ENCODE results near the gene PPP6C. TPM values are rescaled to one million over a fixed set of nuclear protein-coding genes. Genes with fewer than 3 reads are reported as not detected.
"Not testable (repeated sequence)": the region's sequence is repeated elsewhere in the genome, so short reads cannot be mapped to it uniquely, and the experiment has no call there.

Gene PPP6C
- 33.2 TPM for polyA plus RNA-seq (2013)

- Histone ChIP-seq H3K9me3 (ENCODE audit: control extremely low read depth in 1 of 5, control insufficient read depth in 4 of 5, insufficient read depth in 2 of 5, low read depth in 1 of 5, low read length in 4 of 5) (no peaks in the 10 kb centered on the region), H3K36me3 (ENCODE audit: control insufficient read depth in 4 of 4, insufficient read depth in 4 of 4, low read length in 3 of 4) (peaks cover 0 to 2% (median 0%) of the 10 kb centered on the region in 4 experiments), H3K27me3 (replicated peaks in 2 of 5; ENCODE audit: control insufficient read depth in 4 of 5, insufficient read depth in 5 of 5, low read length in 4 of 5) (no peaks in the 10 kb centered on the region), H3K4me3 (ENCODE audit: control insufficient read depth in 1 of 7, extremely low read depth in 1 of 7, insufficient read depth in 4 of 7, low read depth in 2 of 7, low read length in 6 of 7) (peak within 1 kb of the TSS; percentile 90 to 99 (median 93)), H3K4me1 (ENCODE audit: control extremely low read depth in 1 of 4, control insufficient read depth in 4 of 4, insufficient read depth in 4 of 4, low read length in 3 of 4) (peaks cover 9 to 29% (median 19%) of the 10 kb centered on the region in 4 experiments), H3K27ac (ENCODE audit: insufficient read depth in 1 of 2, low read depth in 1 of 2, low read length in 2 of 2, poor library complexity in 1 of 2, severe bottlenecking in 2 of 2) (peak within 1 kb of the TSS; percentile 95 to 98)
- DNase-seq: peak; percentile 97 to 99 (median 99)
- CTCF ChIA-PET: interaction anchor here (0.7 to 1.4 kb wide), 7 partner anchors 11 to 419 kb away, joined by 3 to 5 read pairs (median 3); partner anchors contain the start of gene NR6A1
- under 1% methylated on average over 67 of the region's 82 CpGs for WGBS (ENCODE audit: insufficient coverage)
- POLR2A ChIA-PET: interaction anchor here (1.2 kb wide), 1 partner anchor 9 kb away, joined by 3 read pairs; no protein-coding TSS in a partner anchor
Observed at GRCh38 chr9:125189361-125190289, at the start of gene PPP6C. PPP6C (minus strand) TSS chr9:125189803; CDS start chr9:125189718, 85 bp downstream.

GRCh38 chr9:125238915-125239446, 49.4 kb upstream of the PPP6C start:
- 97% methylated on average over 9 of the region's 14 CpGs for WGBS (ENCODE audit: insufficient coverage)
- ChIA-PET POLR2A (interaction anchor here (1.5 kb wide), 1 partner anchor 20 kb away, joined by 5 read pairs; no protein-coding TSS in a partner anchor), CTCF (no interaction called here)

DNA sequence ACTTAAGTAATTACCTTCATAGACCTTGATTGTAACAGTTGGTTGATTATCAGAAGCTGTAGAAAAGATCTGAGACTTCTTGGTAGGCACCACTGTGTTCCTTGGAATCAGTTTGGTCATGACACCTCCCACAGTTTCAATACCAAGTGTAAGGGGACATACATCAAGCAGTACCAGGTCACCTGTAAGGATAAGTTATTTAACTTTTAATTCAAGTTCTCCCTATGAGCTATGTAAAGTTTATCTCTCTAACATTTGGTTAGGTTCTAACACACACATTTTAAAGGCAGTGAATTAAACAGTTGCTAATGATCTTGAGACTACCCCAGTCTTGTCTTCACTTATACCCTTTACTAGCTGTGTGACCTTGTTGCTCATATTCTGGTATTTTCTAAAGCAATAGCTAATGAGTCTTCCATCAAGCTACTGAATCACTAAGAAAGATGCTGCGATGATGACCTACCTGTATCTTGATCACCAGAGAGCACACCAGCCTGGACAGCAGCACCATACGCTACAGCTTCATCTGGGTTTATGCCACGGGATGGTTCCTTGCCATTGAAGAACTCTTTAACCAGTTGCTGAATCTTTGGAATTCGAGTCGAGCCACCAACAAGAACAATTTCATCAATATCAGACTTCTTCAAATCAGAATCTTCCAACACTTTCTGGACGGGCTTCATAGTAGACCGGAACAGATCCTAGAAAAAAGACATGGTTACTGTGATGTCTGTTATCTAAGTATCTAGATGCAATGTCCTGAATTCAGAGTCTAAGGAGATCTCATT, 48.7 kb upstream of the PPP6C start:
- Histone ChIP-seq H3K27ac (ENCODE audit: insufficient read depth in 1 of 2, low read depth in 1 of 2, low read length in 2 of 2, poor library complexity in 1 of 2, severe bottlenecking in 2 of 2) (peak overlapping the region in 1 of 2 experiments; percentile 99), H3K9me3 (ENCODE audit: control extremely low read depth in 1 of 5, control insufficient read depth in 4 of 5, insufficient read depth in 2 of 5, low read depth in 1 of 5, low read length in 4 of 5) (no peaks in the 10 kb centered on the region), H3K4me3 (ENCODE audit: control insufficient read depth in 1 of 7, extremely low read depth in 1 of 7, insufficient read depth in 4 of 7, low read depth in 2 of 7, low read length in 6 of 7) (peak overlapping the region in 5 of 7 experiments; percentile 83 to 100 (median 99)), H3K4me1 (ENCODE audit: control extremely low read depth in 1 of 4, control insufficient read depth in 4 of 4, insufficient read depth in 4 of 4, low read length in 3 of 4) (peaks cover 9 to 40% (median 27%) of the 10 kb centered on the region in 4 experiments), H3K36me3 (ENCODE audit: control insufficient read depth in 4 of 4, insufficient read depth in 4 of 4, low read length in 3 of 4) (peaks cover 24 to 63% (median 46%) of the 10 kb centered on the region in 4 experiments), H3K27me3 (replicated peaks in 2 of 5; ENCODE audit: control insufficient read depth in 4 of 5, insufficient read depth in 5 of 5, low read length in 4 of 5) (no peaks in the 10 kb centered on the region)
- DNase-seq: peak in 1 of 3 donors; percentile 27
- CTCF ChIA-PET: interaction anchor here (0.6 kb wide), 1 partner anchor 1244 kb away, joined by 3 read pairs; no protein-coding TSS in a partner anchor
- POLR2A ChIA-PET: interaction anchor here (1.5 kb wide), 1 partner anchor 21 kb away, joined by 5 read pairs; no protein-coding TSS in a partner anchor
- 100% methylated on average over 2 of the region's 7 CpGs for WGBS (ENCODE audit: insufficient coverage)

More at GRCh38 chr9:125238915-125239446, 49.4 kb upstream of the PPP6C start:
- Histone ChIP-seq H3K27me3 (replicated peaks in 2 of 5; ENCODE audit: control insufficient read depth in 4 of 5, insufficient read depth in 5 of 5, low read length in 4 of 5) (no peaks in the 10 kb centered on the region), H3K9me3 (ENCODE audit: control extremely low read depth in 1 of 5, control insufficient read depth in 4 of 5, insufficient read depth in 2 of 5, low read depth in 1 of 5, low read length in 4 of 5) (no peaks in the 10 kb centered on the region), H3K27ac (ENCODE audit: insufficient read depth in 1 of 2, low read depth in 1 of 2, low read length in 2 of 2, poor library complexity in 1 of 2, severe bottlenecking in 2 of 2) (peak overlapping the region in 1 of 2 experiments; percentile 99), H3K4me1 (ENCODE audit: control extremely low read depth in 1 of 4, control insufficient read depth in 4 of 4, insufficient read depth in 4 of 4, low read length in 3 of 4) (peaks cover 9 to 40% (median 27%) of the 10 kb centered on the region in 4 experiments), H3K4me3 (ENCODE audit: control insufficient read depth in 1 of 7, extremely low read depth in 1 of 7, insufficient read depth in 4 of 7, low read depth in 2 of 7, low read length in 6 of 7) (peak overlapping the region in 5 of 7 experiments; percentile 83 to 100 (median 99)), H3K36me3 (ENCODE audit: control insufficient read depth in 4 of 4, insufficient read depth in 4 of 4, low read length in 3 of 4) (peaks cover 24 to 58% (median 44%) of the 10 kb centered on the region in 4 experiments)
- no peak for DNase-seq

- H3K27ac ChIP-seq (ENCODE audit: insufficient read depth in 1 of 2, low read depth in 1 of 2, low read length in 2 of 2, poor library complexity in 1 of 2, severe bottlenecking in 2 of 2); DNase-seq; CTCF ChIA-PET; H3K27me3 ChIP-seq (replicated peaks in 2 of 5; ENCODE audit: control insufficient read depth in 4 of 5, insufficient read depth in 5 of 5, low read length in 4 of 5); H3K9me3 ChIP-seq (ENCODE audit: control extremely low read depth in 1 of 5, control insufficient read depth in 4 of 5, insufficient read depth in 2 of 5, low read depth in 1 of 5, low read length in 4 of 5): not testable (repeated sequence)
- Histone ChIP-seq H3K4me3 (ENCODE audit: control insufficient read depth in 1 of 7, extremely low read depth in 1 of 7, insufficient read depth in 4 of 7, low read depth in 2 of 7, low read length in 6 of 7) (peak overlapping the region in 2 of 7 experiments; percentile 16 to 100), H3K36me3 (ENCODE audit: control insufficient read depth in 4 of 4, insufficient read depth in 4 of 4, low read length in 3 of 4) (peaks cover 24 to 70% (median 49%) of the 10 kb centered on the region in 4 experiments), H3K4me1 (ENCODE audit: control extremely low read depth in 1 of 4, control insufficient read depth in 4 of 4, insufficient read depth in 4 of 4, low read length in 3 of 4) (peaks cover 5 to 32% (median 21%) of the 10 kb centered on the region in 4 experiments)
- no CpG with 5 or more reads among the region's 5 CpGs for WGBS (ENCODE audit: insufficient coverage)
- POLR2A ChIA-PET: interaction anchor here (0.6 kb wide), 2 partner anchors 101 to 171 kb away, joined by 3 to 5 read pairs; no protein-coding TSS in a partner anchor
Observed at GRCh38 chr9:125236520-125237159, 47.0 kb upstream of the PPP6C start.

- peaks cover 5 to 31% (median 20%) of the 10 kb centered on the region in 4 experiments for H3K4me1 ChIP-seq (ENCODE audit: control extremely low read depth in 1 of 4, control insufficient read depth in 4 of 4, insufficient read depth in 4 of 4, low read length in 3 of 4)
- CTCF ChIA-PET: no interaction called here
- POLR2A ChIA-PET: interaction anchor here (0.6 to 2.7 kb wide), 4 partner anchors 33 to 172 kb away, joined by 3 to 14 read pairs (median 4); partner anchors contain the start of gene RABEPK
- no peaks in the 10 kb centered on the region for H3K27me3 ChIP-seq (replicated peaks in 2 of 5; ENCODE audit: control insufficient read depth in 4 of 5, insufficient read depth in 5 of 5, low read length in 4 of 5)
- H3K4me3 ChIP-seq (ENCODE audit: control insufficient read depth in 1 of 7, extremely low read depth in 1 of 7, insufficient read depth in 4 of 7, low read depth in 2 of 7, low read length in 6 of 7): peak overlapping the region in 2 of 7 experiments; percentile 36 to 38
- peak; percentile 61 to 84 (median 76) for DNase-seq
- no peak overlapping the region for H3K27ac ChIP-seq (ENCODE audit: insufficient read depth in 1 of 2, low read depth in 1 of 2, low read length in 2 of 2, poor library complexity in 1 of 2, severe bottlenecking in 2 of 2)
- peaks cover 24 to 76% (median 49%) of the 10 kb centered on the region in 4 experiments for H3K36me3 ChIP-seq (ENCODE audit: control insufficient read depth in 4 of 4, insufficient read depth in 4 of 4, low read length in 3 of 4)
- 100% methylated on average over 1 of the region's 5 CpGs for WGBS (ENCODE audit: insufficient coverage)
- no peaks in the 10 kb centered on the region for H3K9me3 ChIP-seq (ENCODE audit: control extremely low read depth in 1 of 5, control insufficient read depth in 4 of 5, insufficient read depth in 2 of 5, low read depth in 1 of 5, low read length in 4 of 5)
Observed at GRCh38 chr9:125235804-125236519, 46.4 kb upstream of the PPP6C start.

Data from common myeloid progenitor, CD34-positive (primary cell).